GM12878 (cell line): ENCODE results near the gene NXPE4. TPM values are rescaled to one million over a fixed set of nuclear protein-coding genes. Genes with fewer than 3 reads are reported as not detected.

Experiments used
- ATAC-seq: fragments of 200-7000 bp; cut with Tn5 transposase; 3 replicates; pipeline ENCODE4 v1.9.1; 2020; ENCODE audit warnings: mild to moderate bottlenecking, moderate library complexity
- BruUV-seq: library from RNA; stranded (reverse); fragments of 400-500 nt; replicated peaks from 2 replicates; lab custom pipeline; 2021; lab: Mats Ljungman, UMichigan
- CTCF ChIA-PET: fragments of 300-600 bp; sonication (Branson Sonifier 250); formaldehyde crosslinking; extraction: SDS; loops from one replicate; lab custom pipeline; 2021; ENCODE audit warnings: inconsistent platforms; lab: Yijun Ruan, JAX
- POLR2A ChIA-PET: fragments of 350-600 bp; formaldehyde crosslinking; extraction: SDS; loops from one replicate; lab custom pipeline; 2021; ENCODE audit warnings: inconsistent platforms; lab: Charles Lee
- RAD21 ChIA-PET: fragments of 300-600 bp; sonication (Branson Sonifier 250); formaldehyde crosslinking; loops from one replicate; lab custom pipeline; 2023; ENCODE audit warnings: antibody characterized with exemption; ENCODE audit not compliant: unreplicated experiment; lab: Charles Lee
- SMC1A ChIA-PET: fragments of 300-600 bp; sonication (Branson Sonifier 250); formaldehyde crosslinking; loops from one replicate; lab custom pipeline; 2023; ENCODE audit not compliant: unreplicated experiment, uncharacterized antibody; lab: Charles Lee
- DNase-seq: peaks from one replicate; pipeline ENCODE4 v3.0.0-alpha.2; 2011; ENCODE audit warnings: low read depth, low spot score
- FAIRE-seq: peaks from 3 replicates; lab custom pipeline; 2011; peaks lifted over from hg19 to GRCh38; lab: Jason Lieb, UNC
- H2AFZ ChIP-seq: 2 replicates; pipeline ENCODE4 v1.6.0; 2011; ENCODE audit warnings: low read depth, low read length, control low read depth; ENCODE audit not compliant: control insufficient read depth
- H3K27ac ChIP-seq: 2 replicates; pipeline ENCODE4 v1.5.1; 2011; ENCODE audit warnings: control low read depth; ENCODE audit not compliant: control insufficient read depth, insufficient read depth
- H3K27me3 ChIP-seq, 2 experiments: replicated peaks in 1 of 2; 2 replicates each; pipeline versions ENCODE4 v1.6.0 to v1.6.1; 2011; ENCODE audit warnings: low read length in 1 of 2; ENCODE audit not compliant: control insufficient read depth in 2 of 2, insufficient read depth in 2 of 2
- H3K36me3 ChIP-seq, 2 experiments: 2 replicates each; pipeline ENCODE4 v1.5.1; 2011; ENCODE audit warnings: low read length in 1 of 2; ENCODE audit not compliant: control insufficient read depth in 2 of 2, insufficient read depth in 2 of 2
- H3K4me1 ChIP-seq: 2 replicates; pipeline ENCODE4 v1.6.1; 2011; ENCODE audit warnings: mild to moderate bottlenecking, low read length, moderate library complexity, mixed read lengths; ENCODE audit not compliant: control insufficient read depth, insufficient read depth
- H3K4me2 ChIP-seq: 2 replicates; pipeline ENCODE4 v1.6.0; 2011; ENCODE audit warnings: control low read depth; ENCODE audit not compliant: control insufficient read depth, insufficient read depth
- H3K4me3 ChIP-seq: fragments of 200-600 bp; sonication (generic); 2 replicates; pipeline ENCODE4 v1.5.1; 2016
- H3K79me2 ChIP-seq: 2 replicates; pipeline ENCODE4 v1.6.0; 2011; ENCODE audit warnings: low read length; ENCODE audit not compliant: control insufficient read depth, insufficient read depth
- H3K9ac ChIP-seq: 2 replicates; pipeline ENCODE4 v1.8.0; 2011; ENCODE audit warnings: low read length, control low read depth, mixed read lengths; ENCODE audit not compliant: control insufficient read depth, insufficient read depth
- H3K9me3 ChIP-seq: replicated peaks from 3 replicates; pipeline ENCODE4 v1.5.1; 2011; ENCODE audit warnings: mild to moderate bottlenecking, low read length; ENCODE audit not compliant: control insufficient read depth, insufficient read depth
- H4K20me1 ChIP-seq: 2 replicates; pipeline ENCODE4 v1.6.0; 2011; ENCODE audit not compliant: control insufficient read depth, insufficient read depth
- ELK1 ChIP-seq: IDR thresholded peaks from 2 replicates; pipeline ENCODE4 v1.6.1; 2012; ENCODE audit warnings: low read depth, low read length, improper control_type of control experiment
- EP300 ChIP-seq, 2 experiments: fragments of 150-350 bp in 1 of 2; IDR thresholded peaks; 2 replicates each; pipeline ENCODE4 v1.6.1; 2011 to 2012; ENCODE audit warnings: low read depth in 2 of 2, low read length in 2 of 2, borderline replicate concordance in 1 of 2, improper control_type of control experiment in 1 of 2, inconsistent platforms in 1 of 2; ENCODE audit not compliant: control insufficient read depth in 1 of 2
- ESRRA ChIP-seq: IDR thresholded peaks from 2 replicates; pipeline ENCODE4 v1.6.1; 2012; ENCODE audit warnings: mild to moderate bottlenecking, low read length, improper control_type of control experiment
- FOXK2 ChIP-seq: fragments of 450-650 bp; IDR thresholded peaks from 2 replicates; pipeline ENCODE4 v1.6.1; 2017; ENCODE audit warnings: mild to moderate bottlenecking, moderate library complexity
- GATAD2B ChIP-seq: fragments of 450-650 bp; conservative IDR thresholded peaks from 2 replicates; pipeline ENCODE4 v1.6.1; 2017; ENCODE audit warnings: low read depth, mild to moderate bottlenecking, moderate library complexity
- NFIC ChIP-seq: IDR thresholded peaks from 2 replicates; pipeline ENCODE4 v1.6.1; 2012; ENCODE audit warnings: low read depth, mild to moderate bottlenecking, inconsistent platforms, low read length, moderate library complexity
- NFYA ChIP-seq: IDR thresholded peaks from 2 replicates; pipeline ENCODE4 v1.6.1; 2011; ENCODE audit warnings: low read depth, mild to moderate bottlenecking, low read length, improper control_type of control experiment, borderline replicate concordance
- SREBF1 ChIP-seq: IDR thresholded peaks from 2 replicates; pipeline ENCODE4 v1.6.1; 2012; ENCODE audit warnings: mild to moderate bottlenecking, low read length
- TARDBP ChIP-seq: IDR thresholded peaks from 2 replicates; pipeline ENCODE4 v1.6.1; 2016; ENCODE audit warnings: borderline replicate concordance
- TBL1XR1 ChIP-seq: IDR thresholded peaks from 2 replicates; pipeline ENCODE4 v1.6.1; 2012; ENCODE audit warnings: low read depth, low read length, improper control_type of control experiment
- YBX1 ChIP-seq: fragments of 450-650 bp; IDR thresholded peaks from 2 replicates; pipeline ENCODE4 v1.6.1; 2016; ENCODE audit warnings: antibody characterized with exemption
- ZNF217 ChIP-seq: fragments of 450-650 bp; IDR thresholded peaks from 2 replicates; pipeline ENCODE4 v1.6.1; 2017; ENCODE audit warnings: antibody characterized with exemption, mild to moderate bottlenecking
- ZNF592 ChIP-seq: fragments of 450-650 bp; IDR thresholded peaks from 2 replicates; pipeline ENCODE4 v1.6.1; 2017; ENCODE audit warnings: mild to moderate bottlenecking, moderate library complexity
- ZSCAN29 ChIP-seq: fragments of 450-650 bp; IDR thresholded peaks from 2 replicates; pipeline ENCODE4 v1.6.1; 2017; ENCODE audit warnings: mild to moderate bottlenecking, moderate library complexity
- whole genome bisulfite sequencing: methylation state at CpG from one replicate; pipeline ENCODE4 v1.1.6; 2016; ENCODE audit warnings: low lambda C conversion rate; ENCODE audit not compliant: insufficient replicate concordance, insufficient coverage; ENCODE audit errors: missing lambda C conversion rate; 5-methylcytosine and 5-hydroxymethylcytosine counted together
- in situ Hi-C: fragments of 300-500 bp; cut with MboI; formaldehyde crosslinking; loops from 9 replicates; pipeline ENCODE4 v1.14.3; 2018; ENCODE audit warnings: mixed read lengths
- intact Hi-C: fragments of 100-400 bp; cut with micrococcal nuclease; formaldehyde crosslinking; loops from one replicate; pipeline ENCODE4 v1.14.2; 2022; ENCODE audit not compliant: unreplicated experiment
- polyA plus RNA-seq, 11 experiments: library from polyadenylated mRNA; depleted of rRNA in 4 of 11; unstranded in 6 of 11; stranded (reverse) in 5 of 11; fragments of >200 nt; fragmentation: Nextera tagmentation in 4 of 11; fragmentation: Illumina TruSeq in 1 of 11; extraction: Ambion mirVana in 4 of 11; extraction: Trizol in 1 of 11; gene quantifications; 1 replicate in 1 of 11; 2 replicates in 10 of 11; pipeline versions ENCODE4 v1.2.1 to v1.2.3, GENCODE V29; 2011 to 2016; ENCODE audit warnings: inconsistent platforms in 2 of 11, missing spikeins in 2 of 11, low read depth in 1 of 11
- total RNA-seq, 4 experiments: library from RNA; depleted of rRNA in 3 of 4; stranded (reverse); fragments of >200 nt in 3 of 4; fragmentation: Illumina TruSeq in 1 of 4; extraction: Trizol in 1 of 4; gene quantifications; 2 replicates each; pipeline versions ENCODE4 v1.2.1 to v1.2.3, GENCODE V29; 2013 to 2021
- TF ChIP-seq, protein P1 (sequence below): fragments of 450-650 bp; IDR thresholded peaks from 2 replicates; pipeline ENCODE4 v1.6.1; 2017; ENCODE audit warnings: mild to moderate bottlenecking, moderate library complexity

The NXPE4 gene
- total and polyA plus RNA-seq, 10 of the 15 experiments (the other 5 are each of a cell fraction or from before 2014, with no cell fraction given), result not detected

DNA sequence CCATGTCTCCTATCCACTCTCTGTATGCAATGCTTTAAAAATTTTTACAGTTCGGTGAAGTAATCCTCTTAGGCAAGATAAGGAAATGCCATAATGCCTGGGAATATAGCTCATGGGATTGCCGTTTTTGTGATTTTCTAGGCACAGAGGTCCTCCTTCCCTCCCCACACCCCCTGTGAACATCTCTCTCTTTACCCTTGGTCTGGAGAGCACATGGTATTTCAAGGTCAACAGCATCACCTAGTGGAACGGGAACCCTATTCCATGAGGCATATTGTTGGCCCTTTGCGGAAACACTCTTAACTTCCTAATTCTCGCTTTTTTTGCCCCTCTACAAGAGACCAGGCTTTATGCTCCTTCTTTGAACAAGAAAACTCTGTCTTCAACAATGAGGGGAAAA lies 8.8 kb downstream of the NXPE4 start (continued):
- TF ChIP-seq ZNF592 (no peak), ZNF217 (no peak), FOXK2 (no peak)

GRCh38 chr11:114571712-114572111 lies 23.9 kb downstream of the NXPE4 start:
- ATAC-seq, result no peak
- no peak overlapping the region for H3K27ac ChIP-seq
- H3K27me3 ChIP-seq, result peaks cover 0 to 6% of the 10 kb centered on the region in 2 experiments; a peak in 3 of 4 replicates
- FAIRE-seq, result no peak
- ChIA-PET POLR2A (no interaction called here), RAD21 (no interaction called here), CTCF (interaction anchor here (0.6 to 1.2 kb wide), 3 partner anchors 12 to 578 kb away, joined by 3 read pairs; partner anchors contain the start of gene NXPE1), SMC1A (interaction anchor here (1.3 kb wide), 1 partner anchor 13 kb away, joined by 3 read pairs; no protein-coding TSS in a partner anchor)
- no peak for DNase-seq
- H3K4me3 ChIP-seq, result no peak overlapping the region
- no peaks in the 10 kb centered on the region for H3K36me3 ChIP-seq
- BruUV-seq, result no TSS peak
- no peaks in the 10 kb centered on the region for H3K4me1 ChIP-seq
- 0% methylated on average over 1 of the region's 1 CpG for WGBS
- H3K79me2 ChIP-seq, result no peaks in the 10 kb centered on the region
- H4K20me1 ChIP-seq, result peaks cover 2% of the 10 kb centered on the region; the same call in 1 of the 2 replicates
- in situ Hi-C loops (no loop called here), intact Hi-C loops (no loop called here)
- no peak overlapping the region for H3K4me2 ChIP-seq
- H3K9ac ChIP-seq, result no peak overlapping the region
- no peak overlapping the region for H2AFZ ChIP-seq
- H3K9me3 ChIP-seq, result peaks cover 2% of the 10 kb centered on the region
- no peak for TF ChIP-seq NFIC
- TF ChIP-seq EP300 (IDR thresholded peaks at IDR 0.05; ENCODE audit: borderline replicate concordance in 1 of 2, control insufficient read depth in 1 of 2, low read depth in 2 of 2, low read length in 2 of 2), result no peak
- no peak for TF ChIP-seq ESRRA
- no peak for TF ChIP-seq YBX1
- TF ChIP-seq NFYA, result no peak
- TF ChIP-seq, protein P1, sequence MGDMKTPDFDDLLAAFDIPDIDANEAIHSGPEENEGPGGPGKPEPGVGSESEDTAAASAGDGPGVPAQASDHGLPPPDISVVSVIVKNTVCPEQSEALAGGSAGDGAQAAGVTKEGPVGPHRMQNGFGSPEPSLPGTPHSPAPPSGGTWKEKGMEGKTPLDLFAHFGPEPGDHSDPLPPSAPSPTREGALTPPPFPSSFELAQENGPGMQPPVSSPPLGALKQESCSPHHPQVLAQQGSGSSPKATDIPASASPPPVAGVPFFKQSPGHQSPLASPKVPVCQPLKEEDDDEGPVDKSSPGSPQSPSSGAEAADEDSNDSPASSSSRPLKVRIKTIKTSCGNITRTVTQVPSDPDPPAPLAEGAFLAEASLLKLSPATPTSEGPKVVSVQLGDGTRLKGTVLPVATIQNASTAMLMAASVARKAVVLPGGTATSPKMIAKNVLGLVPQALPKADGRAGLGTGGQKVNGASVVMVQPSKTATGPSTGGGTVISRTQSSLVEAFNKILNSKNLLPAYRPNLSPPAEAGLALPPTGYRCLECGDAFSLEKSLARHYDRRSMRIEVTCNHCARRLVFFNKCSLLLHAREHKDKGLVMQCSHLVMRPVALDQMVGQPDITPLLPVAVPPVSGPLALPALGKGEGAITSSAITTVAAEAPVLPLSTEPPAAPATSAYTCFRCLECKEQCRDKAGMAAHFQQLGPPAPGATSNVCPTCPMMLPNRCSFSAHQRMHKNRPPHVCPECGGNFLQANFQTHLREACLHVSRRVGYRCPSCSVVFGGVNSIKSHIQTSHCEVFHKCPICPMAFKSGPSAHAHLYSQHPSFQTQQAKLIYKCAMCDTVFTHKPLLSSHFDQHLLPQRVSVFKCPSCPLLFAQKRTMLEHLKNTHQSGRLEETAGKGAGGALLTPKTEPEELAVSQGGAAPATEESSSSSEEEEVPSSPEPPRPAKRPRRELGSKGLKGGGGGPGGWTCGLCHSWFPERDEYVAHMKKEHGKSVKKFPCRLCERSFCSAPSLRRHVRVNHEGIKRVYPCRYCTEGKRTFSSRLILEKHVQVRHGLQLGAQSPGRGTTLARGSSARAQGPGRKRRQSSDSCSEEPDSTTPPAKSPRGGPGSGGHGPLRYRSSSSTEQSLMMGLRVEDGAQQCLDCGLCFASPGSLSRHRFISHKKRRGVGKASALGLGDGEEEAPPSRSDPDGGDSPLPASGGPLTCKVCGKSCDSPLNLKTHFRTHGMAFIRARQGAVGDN, result no peak
- no peak for TF ChIP-seq GATAD2B
- no peak for TF ChIP-seq TBL1XR1
- no peak for TF ChIP-seq ELK1
- no peak for TF ChIP-seq SREBF1
- TF ChIP-seq TARDBP, result no peak
- TF ChIP-seq ZSCAN29, result no peak
